ENCODE data around the gene FBXL20.
A peak's percentile ranks its signal among the peaks of the same experiment; 100 is the strongest.

The FBXL20 gene

DNA sequence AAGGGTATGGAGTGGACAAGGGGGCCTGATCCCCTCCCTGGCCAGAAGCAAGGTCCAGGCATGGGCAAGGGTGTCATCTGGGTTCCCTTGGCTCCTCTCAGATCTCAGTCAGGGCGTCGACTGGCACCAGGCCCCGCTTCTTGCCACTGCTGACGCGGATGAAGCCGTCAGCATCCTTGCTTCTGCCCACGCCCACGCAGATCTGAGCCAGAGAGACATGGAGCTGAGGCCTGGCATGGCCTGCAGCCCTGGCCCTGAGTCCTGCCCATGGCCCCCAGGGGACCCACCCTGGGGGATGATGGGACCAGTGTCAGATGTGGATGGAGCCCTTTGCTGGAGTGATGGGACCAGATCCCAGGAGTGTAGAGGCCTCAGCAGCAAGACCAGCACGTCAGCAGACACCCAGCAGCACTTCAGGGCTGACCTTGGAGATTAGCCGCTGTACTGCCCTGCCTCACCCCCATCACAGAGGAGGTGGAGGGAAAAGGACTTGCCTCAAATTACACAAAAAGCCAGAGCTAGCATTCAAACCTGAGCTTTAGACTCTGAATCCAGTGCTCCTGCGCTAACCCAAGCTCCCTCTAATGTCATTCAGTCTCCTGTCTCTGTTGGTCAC, 189.1 kb downstream of the FBXL20 start:
- Mint-ChIP-seq H3K27ac (no peak overlapping the region), H3K27me3 (peaks cover 91% of the 10 kb centered on the region), H3K9me3 (no peaks in the 10 kb centered on the region), H3K36me3 (no peaks in the 10 kb centered on the region), H3K4me1 (peaks cover 22% of the 10 kb centered on the region), H3K4me3 (no peak overlapping the region)
- CTCF ChIA-PET, result interaction anchor here (1.3 kb wide), 1 partner anchor 23 kb away, joined by 5 read pairs; no protein-coding TSS in a partner anchor
- DNase-seq, result no peak

DNA sequence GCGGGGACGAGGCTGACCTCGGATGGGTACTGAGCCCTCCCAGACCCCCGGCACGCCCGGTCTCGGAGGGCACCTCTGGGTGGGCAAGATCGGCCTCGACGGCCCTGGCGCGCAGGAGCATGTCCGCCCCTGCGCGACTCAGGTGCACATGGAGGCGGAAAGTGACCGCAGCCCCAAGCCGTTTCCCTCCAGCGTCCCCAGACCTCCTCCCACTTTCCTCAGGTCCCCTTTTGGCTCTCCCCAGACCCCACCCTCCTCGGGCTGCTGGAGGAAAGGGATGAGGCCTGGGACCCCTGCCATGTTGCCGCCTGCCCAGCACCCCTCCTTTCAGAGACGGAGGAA, 191.4 kb downstream of the FBXL20 start:
- Mint-ChIP-seq H3K4me1 (peaks cover 31% of the 10 kb centered on the region), H3K9me3 (no peaks in the 10 kb centered on the region), H3K27me3 (peaks cover 74% of the 10 kb centered on the region), H3K36me3 (no peaks in the 10 kb centered on the region), H3K27ac (no peak overlapping the region), H3K4me3 (peak overlapping the region; percentile 45)
- CTCF ChIA-PET, result interaction anchor here (6.1 to 8.2 kb wide), 3 partner anchors 22 to 35 kb away, joined by 74 to 162 read pairs (median 81); no protein-coding TSS in a partner anchor
- DNase-seq, result no peak

DNA sequence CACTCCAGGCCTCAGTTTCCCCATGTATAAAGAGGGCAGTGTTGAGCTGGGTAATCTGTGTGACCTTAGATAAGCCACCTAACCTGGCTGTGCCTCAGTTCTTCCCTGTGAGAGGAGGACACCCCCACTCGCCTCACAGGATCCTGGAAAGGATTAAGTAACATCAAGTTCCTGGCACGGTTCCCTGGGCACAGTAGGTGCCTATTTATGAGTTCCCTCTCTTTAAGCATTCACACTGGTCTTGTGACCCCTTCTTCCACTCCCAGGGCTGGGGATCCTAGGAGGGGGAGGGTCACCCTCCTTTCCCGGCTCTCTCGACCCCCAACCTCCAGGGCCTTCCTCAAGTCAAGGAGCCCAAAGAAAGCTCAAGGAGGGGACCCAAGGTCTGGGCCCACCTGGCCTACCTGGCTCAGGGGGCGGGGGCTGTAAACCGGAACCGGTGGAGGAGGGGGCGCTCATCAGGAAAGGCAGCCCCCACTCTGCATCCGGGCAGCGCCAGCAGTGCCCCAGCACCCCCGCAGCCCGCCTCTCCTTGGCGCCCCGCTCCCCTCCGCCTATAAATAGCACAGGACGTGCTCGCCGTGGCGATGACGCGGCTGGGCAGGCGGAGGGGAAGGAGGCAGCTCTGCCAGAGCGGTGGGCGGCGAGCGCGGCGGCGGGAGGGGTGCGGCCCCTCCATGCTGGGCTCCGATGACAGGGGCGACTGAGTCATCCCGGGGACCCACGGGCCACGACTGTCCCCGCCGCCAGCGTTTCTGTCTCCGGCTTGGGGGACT, 191.9 kb downstream of the FBXL20 start:
- Mint-ChIP-seq H3K27ac (no peak overlapping the region), H3K27me3 (peaks cover 69% of the 10 kb centered on the region), H3K4me1 (peaks cover 31% of the 10 kb centered on the region), H3K36me3 (peaks cover 5% of the 10 kb centered on the region), H3K9me3 (no peaks in the 10 kb centered on the region), H3K4me3 (peak overlapping the region; percentile 45)
- CTCF ChIA-PET, result interaction anchor here (1.0 to 8.2 kb wide), 4 partner anchors 22 to 36 kb away, joined by 3 to 162 read pairs (median 78); no protein-coding TSS in a partner anchor
- DNase-seq, result peak; percentile 80

DNA sequence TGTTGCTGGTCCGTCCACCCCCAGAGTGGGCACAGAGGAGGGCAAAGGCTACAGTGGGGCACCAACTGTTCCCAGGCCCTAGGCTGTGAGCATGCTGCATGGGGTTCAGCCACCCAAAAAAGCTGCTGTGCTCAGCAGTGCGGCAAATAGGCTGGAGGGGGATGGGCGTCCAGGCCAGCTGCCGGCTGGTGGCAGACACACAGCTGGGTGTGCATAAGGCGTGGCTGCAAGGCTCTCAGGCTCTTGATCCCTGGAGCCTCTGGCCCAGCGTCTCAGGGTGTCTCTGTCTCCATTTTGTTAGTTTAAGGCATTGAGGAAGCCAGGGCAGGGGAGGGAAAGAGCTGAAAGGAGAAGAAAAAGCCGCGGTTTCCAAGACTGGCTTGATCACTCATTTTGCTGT, 192.5 kb downstream of the FBXL20 start:
- H3K4me3 Mint-ChIP-seq, result no peak overlapping the region
- peaks cover 63% of the 10 kb centered on the region for H3K27me3 Mint-ChIP-seq
- H3K4me1 Mint-ChIP-seq, result peaks cover 31% of the 10 kb centered on the region
- H3K27ac Mint-ChIP-seq, result no peak overlapping the region
- no peak for DNase-seq
- CTCF ChIA-PET, result interaction anchor here (1.0 to 8.2 kb wide), 5 partner anchors 23 to 39 kb away, joined by 3 to 162 read pairs (median 74); no protein-coding TSS in a partner anchor
- H3K36me3 Mint-ChIP-seq, result peaks cover 12% of the 10 kb centered on the region
- H3K9me3 Mint-ChIP-seq, result no peaks in the 10 kb centered on the region

DNA sequence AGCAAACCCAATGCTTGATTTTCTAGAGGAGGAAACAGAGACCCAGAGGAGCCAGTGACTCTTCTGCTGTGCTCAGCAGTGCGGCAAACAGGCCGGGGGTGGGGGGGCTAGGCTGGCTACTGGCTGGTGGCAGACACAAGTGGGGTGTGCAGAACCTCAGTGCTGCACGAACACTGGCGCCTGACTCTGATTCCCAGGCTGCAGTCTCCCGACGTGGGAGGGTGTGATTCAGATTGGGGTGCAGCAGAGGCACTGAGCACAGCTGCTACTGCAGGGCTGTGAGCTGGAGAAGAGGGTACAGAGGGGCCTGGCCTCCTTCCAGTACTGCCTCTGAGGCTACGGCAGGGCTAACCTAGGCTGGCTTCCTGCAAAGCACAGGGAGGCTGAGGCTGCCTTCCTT, 193.3 kb downstream of the FBXL20 start:
- Mint-ChIP-seq H3K27ac (no peak overlapping the region), H3K36me3 (peaks cover 18% of the 10 kb centered on the region), H3K27me3 (peaks cover 58% of the 10 kb centered on the region), H3K4me1 (peaks cover 35% of the 10 kb centered on the region), H3K9me3 (no peaks in the 10 kb centered on the region), H3K4me3 (no peak overlapping the region)
- CTCF ChIA-PET, result interaction anchor here (1.5 to 8.2 kb wide), 6 partner anchors 10 to 40 kb away, joined by 4 to 162 read pairs (median 42); partner anchors contain the start of gene CACNB1
- no peak for DNase-seq

DNA sequence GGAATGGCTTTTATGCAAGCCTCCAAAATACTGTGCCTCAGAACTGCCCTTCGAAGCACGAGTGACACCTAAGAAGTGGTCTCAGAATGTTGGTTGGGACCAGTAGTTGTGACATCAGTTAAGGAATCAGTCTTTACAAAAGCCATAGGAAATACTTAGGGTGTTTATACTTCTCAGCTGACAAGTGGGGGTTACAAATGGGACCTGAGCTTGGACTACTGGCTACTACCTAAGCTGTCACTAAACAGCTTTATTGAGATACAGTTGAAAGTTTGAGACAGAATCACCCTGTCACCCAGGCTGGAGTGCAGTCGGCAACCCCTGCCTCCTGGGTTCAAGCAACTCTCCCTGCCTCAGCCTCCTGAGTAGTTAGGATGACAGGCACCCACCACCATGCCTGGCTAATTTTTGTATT, 196.3 kb downstream of the FBXL20 start:
- Mint-ChIP-seq H3K27me3 (peaks cover 28% of the 10 kb centered on the region), H3K36me3 (peaks cover 44% of the 10 kb centered on the region), H3K4me1 (peaks cover 57% of the 10 kb centered on the region), H3K9me3 (no peaks in the 10 kb centered on the region), H3K27ac (no peak overlapping the region), H3K4me3 (no peak overlapping the region)
- DNase-seq, result no peak
- CTCF ChIA-PET, result interaction anchor here (1.0 to 8.2 kb wide), 4 partner anchors 26 to 369 kb away, joined by 3 to 162 read pairs (median 78); no protein-coding TSS in a partner anchor

DNA sequence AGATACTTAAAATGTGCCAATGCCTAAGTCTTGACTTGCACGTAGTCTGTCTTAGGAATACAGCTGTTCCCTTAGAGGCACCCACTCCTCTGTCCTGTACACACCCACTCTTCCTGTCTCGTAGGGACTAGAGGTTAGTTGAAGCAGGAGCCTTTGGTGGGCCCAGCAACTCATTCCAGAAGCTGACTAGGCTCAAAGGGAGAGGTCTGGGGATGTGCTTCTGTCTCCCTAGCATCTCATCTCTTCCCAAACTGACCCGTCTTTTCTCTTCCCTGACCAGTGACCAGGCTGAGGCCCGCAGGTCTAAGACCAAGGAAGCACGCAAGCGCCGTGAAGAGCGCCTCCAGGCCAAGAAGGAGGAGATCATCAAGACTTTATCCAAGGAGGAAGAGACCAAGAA, 197.2 kb downstream of the FBXL20 start:
- DNase-seq, result no peak
- Mint-ChIP-seq H3K9me3 (no peaks in the 10 kb centered on the region), H3K27ac (no peak overlapping the region), H3K4me1 (peaks cover 61% of the 10 kb centered on the region), H3K27me3 (peaks cover 19% of the 10 kb centered on the region), H3K4me3 (no peak overlapping the region), H3K36me3 (peaks cover 44% of the 10 kb centered on the region)
- CTCF ChIA-PET, result interaction anchor here (1.2 to 8.2 kb wide), 4 partner anchors 27 to 41 kb away, joined by 3 to 162 read pairs (median 78); no protein-coding TSS in a partner anchor

Data from activated naive CD4-positive, alpha-beta T cell treated with anti-CD3 and anti-CD28 coated beads, Interleukin-2, amount 10 ng/mL, durations not matched to agents 7 days and 5 days (primary cell).